Bladder microvascular endothelial cell (primary cell): ENCODE measurements around the gene KLHL25. TPM values are rescaled to one million over a fixed set of nuclear protein-coding genes. Genes with fewer than 3 reads are reported as not detected.

Source experiments
- total RNA-seq: library from RNA; depleted of rRNA; stranded (reverse); fragments of >200 nt; gene quantifications from 2 replicates; pipeline ENCODE4 v1.2.3, GENCODE V29; 2014

Gene KLHL25, protein sequence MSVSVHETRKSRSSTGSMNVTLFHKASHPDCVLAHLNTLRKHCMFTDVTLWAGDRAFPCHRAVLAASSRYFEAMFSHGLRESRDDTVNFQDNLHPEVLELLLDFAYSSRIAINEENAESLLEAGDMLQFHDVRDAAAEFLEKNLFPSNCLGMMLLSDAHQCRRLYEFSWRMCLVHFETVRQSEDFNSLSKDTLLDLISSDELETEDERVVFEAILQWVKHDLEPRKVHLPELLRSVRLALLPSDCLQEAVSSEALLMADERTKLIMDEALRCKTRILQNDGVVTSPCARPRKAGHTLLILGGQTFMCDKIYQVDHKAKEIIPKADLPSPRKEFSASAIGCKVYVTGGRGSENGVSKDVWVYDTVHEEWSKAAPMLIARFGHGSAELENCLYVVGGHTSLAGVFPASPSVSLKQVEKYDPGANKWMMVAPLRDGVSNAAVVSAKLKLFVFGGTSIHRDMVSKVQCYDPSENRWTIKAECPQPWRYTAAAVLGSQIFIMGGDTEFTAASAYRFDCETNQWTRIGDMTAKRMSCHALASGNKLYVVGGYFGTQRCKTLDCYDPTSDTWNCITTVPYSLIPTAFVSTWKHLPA
- 2.9 and 7.2 TPM in 2 replicates for total RNA-seq

DNA sequence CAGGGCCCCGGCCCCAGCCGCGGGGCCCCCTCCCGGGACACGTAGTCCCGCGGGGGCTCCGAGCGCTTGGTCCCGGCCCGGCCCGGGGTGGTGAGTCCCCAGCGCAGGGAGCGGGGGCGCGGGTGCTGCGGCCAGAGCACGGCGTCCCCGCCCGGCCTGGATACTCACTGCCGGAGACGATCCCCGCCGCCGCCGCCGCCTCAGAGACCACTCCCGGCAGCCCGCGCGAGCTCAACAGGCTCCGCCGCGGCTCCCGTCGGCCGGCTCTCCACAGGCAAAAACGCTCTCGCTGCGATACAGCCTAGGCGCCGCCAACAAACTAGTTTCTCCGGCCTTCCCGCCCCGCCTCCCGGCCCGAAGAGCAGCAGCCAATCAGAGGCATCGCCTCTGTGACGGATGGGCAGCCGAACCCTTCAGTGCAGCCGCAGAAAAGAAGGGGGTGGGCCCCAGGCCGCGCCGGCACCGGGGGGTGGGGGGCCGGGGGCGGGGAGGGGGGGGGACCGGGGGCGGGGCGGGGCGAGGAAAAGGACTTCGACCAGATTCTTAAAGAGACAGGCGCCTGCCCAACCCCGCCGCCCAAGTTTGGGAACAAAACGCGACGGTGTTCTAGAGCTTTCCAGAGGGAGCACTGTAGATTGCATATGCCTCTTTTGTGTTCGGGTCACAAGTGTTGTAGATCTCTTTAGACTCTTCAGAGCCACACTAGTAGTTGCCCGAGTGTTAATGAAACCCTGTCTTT is at the start of gene KLHL25:
Gene KLHL25, minus strand, starts transcription at position 328 of the 739 bp plus-strand sequence. CDS start 25,115 bp downstream, outside the sequence.

